Fibroblast of mammary gland (primary cell): Measurements from ENCODE around the gene PTPRN2.
"Not testable (repeated sequence)": the region's sequence is repeated elsewhere in the genome, so short reads cannot be mapped to it uniquely, and the experiment has no call there.

Experiments used
- DNase-seq: peaks from one replicate; pipeline ENCODE4 v3.0.0-alpha.2; 2010; ENCODE audit warnings: low read depth
- H3K4me3 ChIP-seq: 2 replicates; pipeline ENCODE4 v1.5.1; 2011; ENCODE audit warnings: low read depth, mild to moderate bottlenecking, low read length, moderate library complexity; ENCODE audit not compliant: control insufficient read depth
- CTCF ChIP-seq: conservative IDR thresholded peaks from 2 replicates; pipeline ENCODE4 v1.5.1; 2011; ENCODE audit warnings: low read depth, low read length, inconsistent platforms; ENCODE audit not compliant: control insufficient read depth, insufficient read depth

Gene PTPRN2

DNA sequence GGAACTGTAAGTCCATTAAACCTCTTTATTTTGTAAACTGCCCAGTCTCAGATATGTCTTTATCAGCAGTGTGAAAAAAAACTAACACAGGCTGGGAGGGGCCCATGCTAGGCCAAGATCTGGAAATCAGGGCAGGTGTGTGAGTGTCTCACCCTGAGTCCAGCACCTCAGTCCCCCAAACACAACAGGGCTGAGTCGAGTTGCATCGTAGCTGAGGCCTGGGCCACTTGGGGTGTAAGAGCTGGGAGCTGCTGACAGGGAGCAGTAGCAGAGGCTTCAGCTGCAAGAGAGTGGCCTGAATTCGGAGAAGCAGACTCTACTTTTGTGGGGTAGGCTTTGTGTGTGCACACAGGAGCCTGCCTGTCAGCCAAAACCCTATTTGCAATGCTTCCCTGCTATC, 553.1 kb downstream of the PTPRN2 start:
- DNase-seq = no peak
- TF ChIP-seq CTCF = no peak
- no peak overlapping the region for H3K4me3 ChIP-seq

- H3K4me3 ChIP-seq, DNase-seq: not testable (repeated sequence)
These were observed 553.7 kb downstream of the PTPRN2 start for GRCh38 chr7:158033925-158034324.

- no peak for TF ChIP-seq CTCF
- no peak for DNase-seq
- no peak overlapping the region for H3K4me3 ChIP-seq
These were observed 554.4 kb downstream of the PTPRN2 start for GRCh38 chr7:158033196-158033595.

DNA sequence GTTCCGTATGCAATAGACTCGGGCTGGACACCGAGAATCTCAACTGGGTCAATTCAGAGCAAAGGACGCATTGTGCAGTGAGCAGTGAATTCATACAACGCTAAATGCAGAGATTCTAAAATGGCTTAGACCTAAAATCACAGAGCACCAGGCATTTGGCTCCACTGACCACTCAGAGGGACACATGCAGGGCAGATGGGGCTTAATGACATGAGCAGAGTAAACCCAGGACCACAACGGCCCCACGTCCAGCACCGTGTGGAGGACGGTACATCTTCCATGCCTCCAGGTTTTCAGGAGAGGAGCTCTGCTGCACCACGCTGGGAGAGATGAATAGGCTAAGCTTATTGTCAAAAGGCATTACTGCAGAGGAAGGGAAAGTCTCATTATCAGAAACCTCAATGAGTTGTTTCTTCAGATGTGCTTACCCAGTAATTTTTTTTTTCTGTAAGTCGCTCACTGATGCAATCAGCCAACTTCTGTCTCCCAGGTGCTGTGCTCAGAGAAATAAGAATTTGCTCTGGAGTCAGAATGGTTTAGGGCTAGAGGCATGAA, 555.0 kb downstream of the PTPRN2 start:
- TF ChIP-seq CTCF = no peak
- no peak for DNase-seq
- no peak overlapping the region for H3K4me3 ChIP-seq

DNA sequence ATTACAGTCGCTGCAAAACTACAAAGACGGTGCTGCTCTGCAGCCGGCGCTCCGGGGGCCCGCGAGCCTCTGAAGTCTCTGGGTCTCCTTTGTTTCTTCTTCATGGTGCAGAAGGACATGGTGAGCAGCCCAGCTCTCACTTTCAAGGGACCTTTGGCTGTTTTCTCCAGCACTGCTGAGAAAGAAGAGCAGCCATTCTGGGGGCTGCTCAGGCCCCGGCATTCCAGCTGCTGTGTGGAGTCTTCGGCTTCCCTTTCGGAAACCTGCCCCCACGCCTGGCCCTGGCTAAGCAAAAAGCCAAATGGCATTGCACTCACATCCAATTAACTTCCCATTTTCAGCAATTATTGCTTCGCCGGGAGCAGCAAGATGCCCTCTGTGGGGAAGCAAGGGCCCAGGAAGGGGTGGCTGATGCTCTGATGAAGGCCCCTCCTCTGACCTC, 555.7 kb downstream of the PTPRN2 start:
- no peak for DNase-seq
- TF ChIP-seq CTCF = no peak
- H3K4me3 ChIP-seq = no peak overlapping the region

- no peak for TF ChIP-seq CTCF
- DNase-seq = no peak
- no peak overlapping the region for H3K4me3 ChIP-seq
These were observed 557.1 kb downstream of the PTPRN2 start for GRCh38 chr7:158030566-158030965.

GRCh38 chr7:158030071-158030470, 557.6 kb downstream of the PTPRN2 start:
- no peak for TF ChIP-seq CTCF
- no peak for DNase-seq
- H3K4me3 ChIP-seq = no peak overlapping the region
